Activated CD8-positive, alpha-beta memory T cell treated with anti-CD3 and anti-CD28 coated beads for 36 hours (primary cell): ENCODE data around the gene MACIR. TPM values are rescaled to one million over a fixed set of nuclear protein-coding genes. Genes with fewer than 3 reads are reported as not detected.

ENCODE experiments used
- CTCF ChIA-PET: fragments of 350-600 bp; sonication (Branson Sonifier 250); formaldehyde crosslinking; loops from one replicate; lab custom pipeline; 2021; ENCODE audit warnings: antibody characterized with exemption; lab: Charles Lee
- POLR2A ChIA-PET: fragments of 350-600 bp; sonication (Branson Sonifier 250); formaldehyde crosslinking; loops from one replicate; lab custom pipeline; 2021; ENCODE audit warnings: antibody characterized with exemption; lab: Charles Lee
- total RNA-seq, 2 experiments: library from RNA; stranded (reverse); gene quantifications; one replicate each; pipeline ENCODE4 v1.2.3, GENCODE V29; 2021

Gene MACIR
- total RNA-seq, 2 experiments from 2014 or later: 9.7 to 10.2 TPM

GRCh38 chr5:103237778-103238177, 20.8 kb upstream of the MACIR start:
- CTCF ChIA-PET: no interaction called here
- POLR2A ChIA-PET: no interaction called here

DNA sequence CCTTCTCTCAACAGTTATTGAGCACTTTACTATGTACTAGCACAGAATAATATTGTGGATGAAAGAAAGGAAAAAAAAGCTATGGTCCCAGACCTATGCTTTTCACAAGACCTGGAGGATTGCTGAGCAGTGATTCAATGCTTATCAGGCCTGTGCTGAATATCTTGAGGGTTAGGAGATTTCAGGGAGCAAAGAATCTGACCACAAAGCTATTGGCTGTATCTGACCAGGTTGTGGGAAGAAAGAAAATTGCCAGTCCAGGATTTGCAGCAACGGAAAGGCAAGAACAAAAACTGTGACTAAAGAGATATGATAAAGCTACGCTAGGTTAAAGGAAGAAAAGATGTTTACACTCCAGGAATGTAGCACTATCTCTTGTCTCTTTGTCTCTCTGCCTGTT, 14.9 kb upstream of the MACIR start:
- ChIA-PET CTCF (no interaction called here), POLR2A (no interaction called here)

DNA sequence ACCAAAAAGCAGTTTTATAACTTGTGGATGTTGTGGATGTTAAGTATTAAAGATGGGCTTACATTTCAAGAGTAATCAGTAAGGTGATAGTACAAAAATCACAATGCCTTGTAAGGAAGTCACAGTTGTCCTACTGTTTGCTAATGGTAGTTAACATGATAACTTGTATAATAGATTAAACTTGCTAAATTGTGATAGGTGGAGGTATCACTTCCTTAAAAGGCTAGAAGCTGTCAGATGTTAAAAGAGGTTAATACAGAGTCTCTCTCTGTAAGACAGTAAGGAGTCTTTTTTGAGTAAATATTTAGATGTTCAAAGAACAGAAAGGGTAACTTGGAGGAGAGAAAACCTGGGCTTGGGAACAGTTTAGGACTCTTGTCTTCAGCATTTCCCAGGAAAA, 14.2 kb upstream of the MACIR start:
- CTCF ChIA-PET: no interaction called here
- POLR2A ChIA-PET: no interaction called here

DNA sequence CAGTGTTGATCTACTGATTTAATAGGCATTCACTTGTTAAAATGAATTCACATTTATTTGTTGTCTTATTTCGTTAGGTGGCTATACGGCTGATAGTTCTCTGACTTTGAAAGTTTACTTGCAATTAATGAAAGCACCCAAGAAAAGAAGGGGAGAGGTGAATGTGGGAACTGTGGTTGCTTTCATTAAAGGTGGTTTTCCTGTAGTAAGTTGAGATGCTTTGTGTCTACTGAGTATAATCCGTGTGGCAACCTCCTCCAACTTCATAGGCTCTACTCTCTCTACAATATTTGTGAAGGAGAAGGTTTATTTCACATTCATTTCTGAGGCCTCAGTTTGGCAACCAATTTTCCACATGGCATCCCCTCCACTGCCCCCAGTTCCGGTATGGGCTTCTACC, 12.8 kb upstream of the MACIR start:
- CTCF ChIA-PET: no interaction called here
- POLR2A ChIA-PET: no interaction called here

DNA sequence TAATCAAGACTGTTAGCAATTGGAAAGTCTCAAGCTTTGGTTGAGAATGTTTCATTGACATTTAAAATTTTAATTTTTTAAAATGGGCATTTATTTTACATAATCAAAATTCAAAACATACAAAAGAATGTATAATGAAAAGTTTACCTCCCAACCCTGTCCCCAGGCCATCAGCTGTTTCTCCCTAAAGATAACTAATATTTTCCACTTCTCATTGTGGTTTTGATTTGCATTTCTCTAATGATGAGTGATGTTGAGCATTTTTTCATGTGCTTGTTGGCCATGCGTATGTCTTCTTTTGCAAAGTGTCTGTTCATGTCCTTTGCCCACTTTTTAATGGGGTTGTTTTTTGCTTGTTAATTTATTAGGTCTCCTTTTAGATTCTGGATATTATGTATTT, 11.4 kb upstream of the MACIR start:
- POLR2A ChIA-PET: no interaction called here

DNA sequence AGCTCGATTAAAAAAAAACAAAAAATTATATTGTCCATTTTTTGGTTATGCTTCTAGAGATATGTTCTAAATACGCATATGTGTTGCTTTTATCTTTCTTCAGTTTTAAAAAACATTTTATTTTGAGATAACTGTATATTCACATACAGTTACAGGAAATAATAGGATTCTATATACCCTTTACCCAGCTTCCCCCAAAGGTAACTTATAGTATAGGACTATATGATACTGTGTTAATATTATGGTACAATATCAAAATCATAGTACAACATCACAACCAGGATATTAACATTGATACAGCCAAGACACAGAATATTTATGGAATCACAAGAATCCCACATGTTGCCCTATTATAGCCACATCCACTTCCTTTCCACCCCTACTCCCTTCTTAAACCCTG, 9.5 kb upstream of the MACIR start:
- POLR2A ChIA-PET: no interaction called here
- CTCF ChIA-PET: no interaction called here

More for the DNA sequence above, 11.4 kb upstream of the MACIR start:
- CTCF ChIA-PET: no interaction called here

DNA sequence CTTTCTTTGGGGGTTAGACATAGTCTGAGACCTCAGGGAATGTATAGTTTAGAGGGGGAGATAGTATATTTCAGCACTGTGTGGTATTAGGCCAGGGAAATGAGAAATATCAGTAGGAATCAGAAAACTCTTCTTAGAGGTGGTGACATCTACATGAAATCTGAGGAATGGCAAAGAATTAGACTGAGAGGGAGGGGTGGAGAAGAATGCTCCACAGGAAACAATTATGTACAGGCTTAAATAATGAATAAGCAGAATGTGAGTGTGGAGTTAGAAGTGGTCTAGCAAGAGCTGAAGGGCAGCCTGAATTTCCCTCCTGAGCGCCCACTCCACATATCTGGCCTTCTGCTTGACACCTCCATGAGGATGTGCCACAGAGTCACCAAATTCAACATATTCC, 3.6 kb upstream of the MACIR start:
- POLR2A ChIA-PET: no interaction called here

GRCh38 chr5:103255691-103256090, 2.9 kb upstream of the MACIR start:
- ChIA-PET POLR2A (no interaction called here), CTCF (no interaction called here)

More for the DNA sequence above, 3.6 kb upstream of the MACIR start:
- CTCF ChIA-PET: interaction anchor here (0.8 kb wide), 1 partner anchor 11 kb away, joined by 3 read pairs; no protein-coding TSS in a partner anchor

DNA sequence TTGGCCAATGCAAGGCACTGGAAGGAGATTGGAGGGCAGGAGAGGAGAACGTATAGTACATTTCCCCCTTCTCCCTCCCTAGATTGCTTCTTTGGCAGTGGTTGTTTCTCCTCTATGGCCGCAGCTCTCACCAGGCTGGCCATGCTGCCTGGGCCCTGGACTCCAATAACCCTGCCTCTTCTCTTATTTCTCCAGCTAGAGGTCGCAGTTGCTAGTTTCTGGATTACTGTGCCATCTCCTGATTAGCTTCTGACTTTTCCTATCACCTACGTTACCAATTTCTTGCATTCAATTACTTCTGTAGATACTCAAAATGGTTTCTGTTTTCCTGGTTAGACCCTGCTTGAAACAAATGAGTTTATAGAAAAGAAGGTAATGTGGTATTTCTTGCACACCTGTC, 2.4 kb upstream of the MACIR start:
- POLR2A ChIA-PET: no interaction called here
- CTCF ChIA-PET: no interaction called here

GRCh38 chr5:103258957-103259704, 568 bp downstream of the MACIR start:
- ChIA-PET CTCF (interaction anchor here (1.4 kb wide), 1 partner anchor 35 kb away, joined by 3 read pairs; no protein-coding TSS in a partner anchor), POLR2A (interaction anchor here (0.6 to 1.8 kb wide), 5 partner anchors 10 to 599 kb away, joined by 3 to 10 read pairs (median 4); partner anchors contain the start of genes GIN1 and PPIP5K2)

DNA sequence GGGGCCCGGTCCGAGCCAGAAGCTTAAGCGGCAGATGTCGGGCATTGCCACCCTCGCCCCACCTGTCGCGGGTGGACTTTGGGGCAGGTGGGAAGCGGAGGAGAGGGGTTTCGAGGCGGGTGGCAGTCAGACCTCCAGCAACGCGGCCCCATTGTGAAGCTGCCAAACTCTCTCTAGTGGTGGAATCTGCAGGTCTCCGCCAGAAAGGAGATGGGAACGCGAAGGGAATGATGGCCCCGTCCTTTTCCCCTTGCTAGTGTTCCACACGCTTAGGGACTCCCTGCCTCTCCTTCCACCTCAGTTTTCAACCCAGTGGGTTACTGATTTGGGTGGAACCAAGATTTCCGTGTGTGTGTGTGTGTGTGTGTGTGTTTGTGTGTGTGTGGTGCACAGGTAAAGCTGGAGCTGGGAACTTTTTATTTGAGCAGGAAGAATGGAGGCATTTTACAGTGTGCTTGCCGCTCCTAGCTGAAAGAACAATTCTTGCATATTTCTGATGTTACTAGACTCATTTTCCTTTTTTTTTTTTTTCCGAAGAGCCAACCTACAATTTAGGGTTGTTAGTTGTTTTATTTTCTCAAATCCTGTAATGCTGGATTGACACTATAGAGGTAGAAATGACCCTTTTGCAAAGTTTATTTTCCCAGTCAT, 1.3 kb downstream of the MACIR start:
- POLR2A ChIA-PET: interaction anchor here (0.7 to 1.8 kb wide), 5 partner anchors 9 to 140 kb away, joined by 3 to 10 read pairs (median 6); partner anchors contain the start of genes GIN1 and PPIP5K2
- CTCF ChIA-PET: interaction anchor here (1.4 kb wide), 1 partner anchor 35 kb away, joined by 3 read pairs; no protein-coding TSS in a partner anchor

GRCh38 chr5:103260951-103261350, 2.4 kb downstream of the MACIR start:
- ChIA-PET POLR2A (no interaction called here), CTCF (no interaction called here)

DNA sequence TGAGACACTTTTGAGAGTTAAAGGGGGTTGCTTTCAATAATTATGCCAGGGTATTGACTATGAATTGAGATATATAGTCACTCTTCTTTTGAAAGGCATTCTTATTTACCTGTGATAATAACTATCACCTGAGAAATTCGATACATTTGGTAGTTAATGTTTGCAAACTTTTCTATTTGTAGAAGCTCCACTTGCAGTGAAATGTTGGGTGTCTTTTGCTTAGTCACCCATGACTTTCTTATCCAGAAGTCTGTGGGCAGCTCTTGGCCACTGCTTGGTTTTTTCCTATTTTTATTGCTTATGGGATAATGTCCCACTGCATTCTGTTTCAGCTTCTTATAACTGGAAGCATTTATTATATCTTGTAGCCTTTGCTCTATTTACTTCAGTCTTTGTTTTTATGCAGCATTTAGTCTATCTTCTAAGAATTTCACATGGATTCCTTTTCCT, 3.9 kb downstream of the MACIR start:
- POLR2A ChIA-PET: no interaction called here

DNA sequence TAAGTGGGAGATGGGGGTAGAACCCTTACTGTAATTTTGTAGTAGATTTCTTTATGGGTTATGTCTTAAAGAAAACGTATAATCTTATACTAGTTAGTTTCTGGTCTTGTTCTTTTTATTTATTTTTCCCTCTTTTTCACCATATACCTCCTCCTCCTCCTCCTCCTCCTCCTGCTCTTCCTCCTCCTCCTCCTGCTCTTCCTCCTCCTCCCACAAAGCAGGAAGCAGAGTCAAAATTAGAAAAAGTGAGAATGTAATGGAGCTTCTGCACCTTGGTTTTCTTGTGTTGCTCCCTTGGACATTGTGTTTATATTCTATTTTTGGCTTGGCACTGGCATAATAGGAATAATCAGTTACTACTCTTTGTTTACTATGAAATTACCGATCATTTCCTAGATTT, 4.5 kb downstream of the MACIR start:
- POLR2A ChIA-PET: no interaction called here
- CTCF ChIA-PET: no interaction called here

More for the DNA sequence above, 3.9 kb downstream of the MACIR start:
- CTCF ChIA-PET: no interaction called here

DNA sequence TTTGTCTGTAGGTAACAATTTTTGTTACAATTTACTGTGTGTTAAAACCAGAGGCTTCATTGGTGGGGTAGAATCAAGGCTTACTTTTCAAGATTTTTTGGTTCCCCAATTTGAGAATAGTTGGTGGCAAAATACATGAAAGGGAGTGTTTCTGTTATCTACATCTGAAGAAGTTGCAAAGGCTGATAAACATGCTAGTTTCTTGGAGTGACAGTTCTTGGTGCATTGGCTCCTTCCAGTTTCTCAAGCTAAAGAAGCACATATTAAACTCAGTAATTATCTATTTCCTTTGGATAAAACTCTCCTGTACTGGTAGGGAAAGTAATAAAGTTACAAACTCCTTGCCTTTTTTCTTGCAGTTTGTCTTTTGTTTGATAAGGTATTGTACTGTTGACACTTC, 5.9 kb downstream of the MACIR start:
- ChIA-PET CTCF (no interaction called here), POLR2A (no interaction called here)

DNA sequence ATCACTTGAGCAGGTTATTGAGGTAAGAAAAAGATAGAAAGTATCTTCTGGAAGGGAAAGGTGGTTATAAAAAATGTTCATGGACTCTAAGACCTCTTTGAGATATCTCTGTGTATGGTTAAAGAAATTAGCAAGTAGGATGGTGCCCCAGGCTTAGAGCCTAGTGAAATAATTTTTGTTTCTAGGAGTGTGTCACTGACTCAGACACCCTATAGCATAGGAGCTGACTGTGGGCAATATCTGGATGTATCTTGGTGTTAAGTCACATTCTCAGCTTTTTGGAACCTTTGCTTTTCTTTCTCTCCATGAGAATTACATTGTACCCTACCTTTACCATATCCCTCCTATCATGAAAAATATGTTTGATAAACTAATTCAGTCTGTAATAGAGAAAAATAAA, 12.0 kb downstream of the MACIR start:
- ChIA-PET POLR2A (no interaction called here), CTCF (no interaction called here)

DNA sequence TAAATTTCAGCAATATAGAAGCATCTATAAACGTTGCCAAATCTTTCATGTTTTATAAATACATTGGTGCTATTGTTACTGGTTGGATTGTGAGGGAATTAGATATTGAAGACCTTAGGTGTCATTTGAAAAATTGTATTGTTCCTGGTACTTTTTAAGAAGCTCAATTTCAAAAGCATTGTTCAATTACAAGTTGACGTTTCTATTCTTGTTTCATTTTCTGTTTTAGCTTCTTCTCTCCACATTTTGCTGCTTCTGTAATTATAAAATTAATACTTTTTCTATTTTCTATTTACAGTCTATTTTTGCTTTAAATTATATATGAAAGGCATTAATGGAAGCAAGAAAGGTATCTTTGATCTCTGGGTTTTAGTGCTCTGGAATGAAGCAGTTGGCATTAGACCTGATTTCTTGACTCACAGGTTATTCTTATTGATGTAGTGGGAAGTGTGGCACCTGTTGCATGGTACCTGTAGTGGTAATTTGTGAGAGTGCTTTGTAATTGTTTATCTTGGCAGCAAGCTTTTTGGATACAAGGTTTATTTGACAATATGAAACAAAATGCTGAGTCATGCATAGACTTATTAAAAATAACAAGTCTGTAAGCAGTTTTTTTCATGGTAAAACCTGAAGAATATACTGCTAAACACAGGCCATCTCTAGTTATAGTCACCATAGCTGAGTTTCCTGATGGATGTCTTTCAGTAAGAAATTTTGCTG, 13.2 kb downstream of the MACIR start:
- POLR2A ChIA-PET: no interaction called here
- CTCF ChIA-PET: interaction anchor here (0.6 kb wide), 1 partner anchor 39 kb away, joined by 4 read pairs; no protein-coding TSS in a partner anchor

- ChIA-PET CTCF (interaction anchor here (0.6 kb wide), 1 partner anchor 40 kb away, joined by 4 read pairs; no protein-coding TSS in a partner anchor), POLR2A (no interaction called here)
Measured at GRCh38 chr5:103272377-103272776, 13.8 kb downstream of the MACIR start.

- CTCF ChIA-PET: no interaction called here
Measured at GRCh38 chr5:103273952-103274351, 15.4 kb downstream of the MACIR start.

DNA sequence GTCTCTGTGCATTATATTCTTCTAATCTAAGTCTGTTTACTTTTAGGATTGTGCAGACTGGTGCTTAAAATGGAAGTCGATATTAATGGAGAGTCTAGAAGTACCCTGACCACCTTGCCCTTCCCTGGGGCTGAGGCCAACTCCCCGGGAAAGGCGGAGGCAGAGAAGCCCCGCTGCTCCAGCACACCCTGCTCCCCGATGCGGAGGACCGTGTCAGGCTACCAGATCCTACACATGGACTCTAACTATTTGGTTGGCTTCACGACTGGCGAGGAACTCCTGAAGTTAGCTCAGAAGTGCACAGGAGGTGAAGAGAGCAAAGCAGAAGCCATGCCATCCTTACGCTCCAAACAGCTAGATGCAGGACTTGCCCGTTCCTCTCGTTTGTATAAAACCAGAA, 17.3 kb downstream of the MACIR start:
- CTCF ChIA-PET: no interaction called here
- POLR2A ChIA-PET: no interaction called here

More at GRCh38 chr5:103273952-103274351, 15.4 kb downstream of the MACIR start:
- POLR2A ChIA-PET: no interaction called here
